HUES64 (cell line): Measurements from ENCODE around the gene CTNS.
A peak's percentile ranks its signal among the peaks of the same experiment; 100 is the strongest.

Experiments
- H3K27ac ChIP-seq: 2 replicates; pipeline ENCODE4 v1.7.0; 2013; ENCODE audit warnings: low read depth, low read length, inconsistent platforms
- H3K27me3 ChIP-seq: 2 replicates; pipeline ENCODE4 v1.6.1; 2013; ENCODE audit warnings: mild to moderate bottlenecking, low read length; ENCODE audit not compliant: insufficient read depth
- H3K36me3 ChIP-seq: 2 replicates; pipeline ENCODE4 v1.6.1; 2013; ENCODE audit warnings: mild to moderate bottlenecking, low read length; ENCODE audit not compliant: insufficient read depth
- H3K4me1 ChIP-seq: 2 replicates; pipeline ENCODE4 v1.6.1; 2013; ENCODE audit warnings: mild to moderate bottlenecking, low read length, moderate library complexity; ENCODE audit not compliant: insufficient read depth
- H3K4me3 ChIP-seq: 2 replicates; pipeline ENCODE4 v1.5.1; 2013; ENCODE audit warnings: mild to moderate bottlenecking, low read length, moderate library complexity
- H3K9ac ChIP-seq: 2 replicates; pipeline ENCODE4 v1.6.1; 2013; ENCODE audit warnings: mild to moderate bottlenecking, low read depth, low read length
- H3K9me3 ChIP-seq: 2 replicates; pipeline ENCODE4 v1.6.1; 2013; ENCODE audit warnings: low read depth, low read length; ENCODE audit not compliant: insufficient read depth
- WGBS: fragments of 150-250, 120-280 bp; methylation state at CpG from one replicate; pipeline ENCODE4 v1.1.7; 2013; ENCODE audit warnings: missing lambda C conversion rate; 5-methylcytosine and 5-hydroxymethylcytosine counted together

Gene CTNS

DNA sequence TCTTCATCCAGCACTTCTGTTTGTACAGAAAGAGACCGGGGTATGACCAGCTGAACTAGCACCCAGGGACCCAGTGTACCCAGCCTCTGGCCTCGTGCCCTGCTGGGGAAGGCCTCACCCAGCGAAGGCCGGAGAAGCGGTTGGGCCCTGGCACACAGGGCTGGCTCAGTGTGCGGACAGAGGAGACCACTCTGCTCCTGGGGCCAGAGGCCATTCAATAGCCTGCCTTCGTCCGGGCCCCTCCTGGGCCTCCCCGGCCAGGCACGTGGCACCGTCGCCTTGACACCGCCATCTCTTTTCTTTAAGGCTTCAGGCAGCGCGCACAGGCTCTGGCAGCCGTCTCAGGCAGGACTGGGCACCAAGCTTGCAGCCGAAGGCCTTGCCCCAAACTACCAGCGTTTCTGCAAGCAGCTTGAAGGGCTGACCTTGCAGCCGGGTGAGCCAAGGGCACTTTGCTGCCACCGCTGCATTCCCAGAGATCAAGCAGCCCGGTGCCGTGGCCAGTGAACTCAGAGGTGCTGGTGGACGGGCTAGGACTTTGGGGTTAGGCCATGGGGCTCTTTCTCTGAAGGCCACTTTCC, 23.8 kb downstream of the CTNS start:
- H3K4me3 ChIP-seq: no peak overlapping the region
- WGBS: 95% methylated on average over 23 of the region's 23 CpGs
- no peaks in the 10 kb centered on the region for H3K27me3 ChIP-seq
- no peak overlapping the region for H3K9ac ChIP-seq
- H3K27ac ChIP-seq: no peak overlapping the region
- H3K4me1 ChIP-seq: 0 out of 2 replicates have a peak, but pooled peaks cover 5% of the 10 kb centered on the region
- H3K36me3 ChIP-seq: peaks cover 34% of the 10 kb centered on the region
- no peaks in the 10 kb centered on the region for H3K9me3 ChIP-seq

DNA sequence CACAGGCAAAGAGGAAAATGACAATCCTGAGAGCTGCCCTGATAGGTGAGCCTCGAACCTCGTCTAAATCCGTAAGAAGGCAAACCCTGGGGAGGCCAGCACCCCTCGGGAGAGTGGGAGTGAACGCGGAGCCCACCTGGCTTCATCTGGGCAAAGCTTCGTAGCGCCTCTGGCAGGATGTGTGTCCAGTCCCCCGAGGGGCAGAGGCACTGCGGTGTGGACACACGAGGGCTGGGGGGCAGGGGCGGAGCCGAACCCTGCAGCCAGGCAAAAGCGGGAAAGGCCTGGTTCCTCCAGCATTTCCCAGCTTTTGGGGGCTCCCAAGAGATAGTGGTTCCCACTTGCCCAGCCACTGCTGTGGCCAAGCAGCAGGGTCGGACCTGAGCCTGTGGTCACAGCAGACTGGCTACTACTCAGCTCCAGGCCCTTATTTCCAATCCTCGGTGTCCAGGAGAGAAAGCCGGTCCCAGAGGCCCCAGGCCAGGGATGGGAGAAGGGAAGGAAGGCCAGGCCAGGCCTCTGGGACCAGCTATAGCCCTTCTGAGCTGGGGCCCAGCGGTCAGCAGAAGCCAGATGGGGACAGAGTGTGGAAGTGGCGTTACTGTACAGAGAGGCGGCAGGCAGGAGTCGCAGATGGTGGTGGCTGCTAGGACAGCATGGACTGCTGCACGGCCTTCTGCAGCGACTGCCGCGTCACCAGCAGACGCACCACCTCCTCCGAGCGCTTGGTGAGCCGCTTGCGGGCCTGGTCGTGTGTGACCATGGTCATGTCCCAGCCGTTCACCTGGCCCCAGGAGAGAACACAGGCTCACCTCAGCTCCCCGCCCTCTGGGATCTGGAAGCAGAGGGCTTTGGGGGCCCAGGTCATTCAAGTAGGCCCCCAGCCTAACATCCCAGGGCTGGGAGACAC, 26.8 kb downstream of the CTNS start:
- H3K27ac ChIP-seq: no peak overlapping the region
- no peaks in the 10 kb centered on the region for H3K27me3 ChIP-seq
- no peak overlapping the region for H3K9ac ChIP-seq
- WGBS: 92% methylated on average over 33 of the region's 33 CpGs
- H3K36me3 ChIP-seq: peaks cover 26% of the 10 kb centered on the region
- peaks cover 9% of the 10 kb centered on the region for H3K4me1 ChIP-seq
- no peak overlapping the region for H3K4me3 ChIP-seq
- H3K9me3 ChIP-seq: no peaks in the 10 kb centered on the region

DNA sequence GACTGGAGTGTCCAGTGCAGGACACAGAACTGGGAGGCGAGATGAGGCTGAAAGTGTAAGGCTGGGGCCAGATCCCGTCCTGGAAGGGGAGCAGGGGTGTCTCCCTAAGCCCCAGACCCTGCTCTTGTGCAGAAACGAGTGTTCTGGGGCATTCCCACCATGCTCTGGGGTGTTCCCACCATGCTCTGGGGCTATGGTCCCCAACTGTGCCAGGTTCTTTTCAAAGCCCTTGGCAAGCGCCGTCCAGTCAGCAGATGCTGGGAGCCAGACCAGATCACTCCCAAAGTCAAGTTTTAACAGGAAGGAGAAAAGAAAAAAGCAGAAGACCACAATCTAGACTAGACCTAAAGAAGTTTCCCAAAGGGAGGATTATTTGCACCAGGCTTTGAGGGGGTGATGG, 29.3 kb downstream of the CTNS start:
- WGBS: 83% methylated on average over 5 of the region's 5 CpGs
- no peak overlapping the region for H3K27ac ChIP-seq
- peaks cover 24% of the 10 kb centered on the region for H3K36me3 ChIP-seq
- no peaks in the 10 kb centered on the region for H3K9me3 ChIP-seq
- no peaks in the 10 kb centered on the region for H3K27me3 ChIP-seq
- no peak overlapping the region for H3K4me3 ChIP-seq
- peaks cover 4% of the 10 kb centered on the region for H3K4me1 ChIP-seq
- no peak overlapping the region for H3K9ac ChIP-seq

DNA sequence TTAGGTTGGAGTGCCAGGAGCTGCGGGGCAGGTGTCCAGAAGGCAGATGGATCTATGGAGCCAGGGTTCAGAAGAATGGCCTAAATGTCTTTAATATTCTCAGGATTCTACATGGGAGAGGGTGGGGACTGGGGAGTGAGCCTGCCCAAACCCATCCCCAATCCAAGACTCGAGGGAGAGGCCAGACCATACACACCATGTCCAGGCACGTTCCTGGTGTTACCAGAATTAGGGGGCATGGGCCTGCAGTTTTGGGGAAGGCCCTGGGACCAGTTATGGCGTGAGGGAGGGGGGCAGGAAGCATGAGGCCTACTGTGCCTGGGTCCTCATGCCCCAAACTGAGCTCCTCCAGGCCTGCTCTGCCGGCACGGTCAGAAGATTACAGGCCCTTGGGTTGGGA, 30.0 kb downstream of the CTNS start:
- Histone ChIP-seq H3K9ac (no peak overlapping the region), H3K27ac (no peak overlapping the region)
- 96% methylated on average over 6 of the region's 6 CpGs for WGBS

DNA sequence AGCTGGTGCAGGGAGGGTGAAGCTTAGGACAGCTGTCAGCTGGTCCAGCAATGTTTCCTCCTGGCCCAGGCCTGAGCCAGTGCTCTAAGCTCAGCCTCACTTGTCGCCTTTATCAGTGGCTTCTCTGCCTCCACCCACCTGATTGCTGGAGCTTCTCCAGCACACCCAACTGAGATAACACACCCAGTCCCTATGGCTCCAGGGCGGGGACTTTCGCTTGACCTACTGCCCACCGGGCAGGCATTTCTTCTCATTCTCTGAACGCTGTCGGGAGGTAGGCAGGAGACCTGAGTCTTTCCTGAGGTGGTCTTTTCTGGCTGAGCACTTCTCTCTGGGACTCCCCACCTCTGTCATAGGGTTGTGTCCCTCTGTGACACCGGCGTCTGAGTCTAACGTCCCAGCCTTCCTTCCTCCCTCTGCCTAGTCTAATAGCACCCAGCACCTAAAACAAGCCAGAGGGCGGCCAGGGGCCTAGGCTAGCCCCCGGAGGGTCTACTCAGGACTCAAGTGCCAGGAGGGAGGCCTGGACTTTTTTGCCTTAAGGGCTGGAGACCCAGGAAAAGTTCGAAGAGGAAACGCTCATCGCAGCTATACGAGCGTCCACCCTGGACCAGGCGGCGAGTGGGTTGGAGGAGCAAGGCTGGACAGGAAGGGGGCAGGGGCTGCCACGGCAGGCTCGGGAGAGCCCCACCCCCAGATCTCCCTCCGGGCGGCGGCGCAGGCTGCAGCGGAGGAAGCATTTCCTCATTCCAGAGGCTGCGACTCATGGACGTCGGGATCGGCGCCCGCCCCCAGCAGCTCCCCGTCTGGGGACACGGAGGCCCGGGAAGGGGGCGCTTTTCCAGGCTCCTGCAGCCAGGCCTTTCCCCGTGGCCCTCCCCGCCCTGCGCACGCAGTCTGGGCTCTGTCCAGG, 31.1 kb downstream of the CTNS start:
- Histone ChIP-seq H3K27ac (peak overlapping the region; percentile 100), H3K27me3 (no peaks in the 10 kb centered on the region), H3K4me3 (peak overlapping the region; percentile 94), H3K36me3 (peaks cover 20% of the 10 kb centered on the region), H3K4me1 (peaks cover 4% of the 10 kb centered on the region), H3K9me3 (no peaks in the 10 kb centered on the region), H3K9ac (peak overlapping the region; percentile 95)
- WGBS: 6% methylated on average over 39 of the region's 39 CpGs

More for the DNA sequence above, 30.0 kb downstream of the CTNS start:
- H3K36me3 ChIP-seq: peaks cover 20% of the 10 kb centered on the region
- H3K4me1 ChIP-seq: peaks cover 4% of the 10 kb centered on the region
- H3K9me3 ChIP-seq: no peaks in the 10 kb centered on the region
- H3K4me3 ChIP-seq: no peak overlapping the region
- H3K27me3 ChIP-seq: no peaks in the 10 kb centered on the region

DNA sequence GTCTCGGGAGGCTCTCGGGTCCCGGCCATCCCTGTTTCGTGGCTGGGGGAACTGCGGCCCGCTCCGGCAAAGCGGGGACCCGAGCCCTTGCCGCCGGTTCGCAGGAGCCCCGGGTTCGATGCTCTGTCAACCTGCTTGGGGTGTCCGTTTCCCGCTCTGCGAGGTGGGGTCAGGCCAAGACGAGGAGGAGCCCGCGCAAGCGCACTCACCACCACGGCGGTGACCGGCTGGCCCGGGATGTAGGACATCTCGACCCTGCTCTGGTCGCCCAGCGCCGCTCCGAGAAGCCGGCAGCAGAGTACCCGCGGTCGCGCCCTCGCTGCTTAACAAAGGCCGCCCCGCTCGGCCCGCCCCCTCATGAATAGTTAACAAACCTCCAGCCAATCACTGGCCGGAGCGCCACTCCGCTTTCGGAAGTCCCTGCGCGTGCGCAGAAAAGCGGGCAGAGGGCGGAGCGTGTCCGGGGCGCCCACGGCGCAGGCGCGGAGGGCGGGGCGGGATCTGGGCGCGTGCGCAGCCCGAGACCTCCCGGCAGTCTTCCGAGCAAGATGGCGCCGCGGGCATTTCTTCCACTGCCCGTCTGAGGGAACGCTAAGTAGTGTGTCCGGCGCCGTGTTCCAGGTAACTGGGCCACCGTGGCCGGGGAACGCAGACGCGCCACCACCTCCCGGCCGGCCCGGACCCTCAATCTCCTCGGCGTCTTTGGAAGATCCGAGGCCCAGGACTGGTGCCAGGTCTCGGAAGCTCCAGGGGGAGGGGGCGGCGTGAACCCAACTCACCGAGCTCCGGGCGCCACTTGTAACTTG, 31.9 kb downstream of the CTNS start, which contains the start of the genes EMC6 and TAX1BP3:
Gene EMC6 (plus strand): TSS at position 534 of the 806 bp plus-strand sequence. CDS start 335 bp downstream, outside the sequence.
Gene TAX1BP3 (minus strand): TSS at position 300 of the 806 bp plus-strand sequence. CDS start 52 bp downstream, at position 248.
- WGBS: under 1% methylated on average over 89 of the region's 89 CpGs
- Histone ChIP-seq H3K4me3 (peak within 1 kb of the TSS; percentile 94), H3K4me1 (peaks cover 4% of the 10 kb centered on the region), H3K27ac (peak within 1 kb of the TSS; percentile 100), H3K36me3 (peaks cover 15% of the 10 kb centered on the region), H3K9me3 (no peaks in the 10 kb centered on the region), H3K9ac (peak within 1 kb of the TSS; percentile 95), H3K27me3 (no peaks in the 10 kb centered on the region)

DNA sequence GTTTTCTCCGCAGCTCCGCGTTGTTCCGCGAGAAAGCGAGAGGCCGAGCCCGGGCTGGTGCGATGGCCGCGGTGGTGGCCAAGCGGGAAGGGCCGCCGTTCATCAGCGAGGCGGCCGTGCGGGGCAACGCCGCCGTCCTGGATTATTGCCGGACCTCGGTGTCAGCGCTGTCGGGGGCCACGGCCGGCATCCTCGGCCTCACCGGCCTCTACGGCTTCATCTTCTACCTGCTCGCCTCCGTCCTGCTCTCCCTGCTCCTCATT, 32.5 kb downstream of the CTNS start:
- no peaks in the 10 kb centered on the region for H3K9me3 ChIP-seq
- no peaks in the 10 kb centered on the region for H3K27me3 ChIP-seq
- H3K27ac ChIP-seq: peak overlapping the region; percentile 86
- H3K36me3 ChIP-seq: peaks cover 10% of the 10 kb centered on the region
- peak overlapping the region; percentile 94 for H3K4me3 ChIP-seq
- peak overlapping the region; percentile 94 for H3K9ac ChIP-seq
- peaks cover 4% of the 10 kb centered on the region for H3K4me1 ChIP-seq
- under 1% methylated on average over 32 of the region's 32 CpGs for WGBS

DNA sequence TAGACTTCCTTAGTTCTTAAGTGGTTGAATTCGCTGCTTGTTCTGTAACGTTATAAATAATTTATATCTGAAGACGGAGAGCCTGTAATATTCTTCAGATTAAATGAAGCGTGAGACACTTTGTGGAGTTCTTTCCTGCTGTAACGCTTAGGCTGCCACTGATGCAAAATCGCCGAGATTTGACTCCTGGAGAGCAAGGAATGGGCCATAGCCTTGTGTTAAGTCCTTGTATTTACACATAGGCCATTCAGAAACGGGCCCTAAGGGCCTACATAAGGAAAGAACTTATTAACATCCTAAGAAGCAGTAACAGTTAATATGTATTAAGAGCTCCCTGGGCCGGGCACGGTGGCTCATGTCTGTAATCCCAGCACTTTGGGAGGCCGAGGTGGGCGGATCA, 33.0 kb downstream of the CTNS start:
- H3K4me3 ChIP-seq: peak overlapping the region; percentile 94
- no peaks in the 10 kb centered on the region for H3K27me3 ChIP-seq
- H3K27ac ChIP-seq: peak overlapping the region; percentile 86; the same call in 1 of the 2 replicates
- WGBS: 48% methylated on average over 11 of the region's 12 CpGs
- no peaks in the 10 kb centered on the region for H3K9me3 ChIP-seq
- H3K9ac ChIP-seq: peak overlapping the region; percentile 94
- H3K36me3 ChIP-seq: peaks cover 4% of the 10 kb centered on the region
- H3K4me1 ChIP-seq: peaks cover 4% of the 10 kb centered on the region

DNA sequence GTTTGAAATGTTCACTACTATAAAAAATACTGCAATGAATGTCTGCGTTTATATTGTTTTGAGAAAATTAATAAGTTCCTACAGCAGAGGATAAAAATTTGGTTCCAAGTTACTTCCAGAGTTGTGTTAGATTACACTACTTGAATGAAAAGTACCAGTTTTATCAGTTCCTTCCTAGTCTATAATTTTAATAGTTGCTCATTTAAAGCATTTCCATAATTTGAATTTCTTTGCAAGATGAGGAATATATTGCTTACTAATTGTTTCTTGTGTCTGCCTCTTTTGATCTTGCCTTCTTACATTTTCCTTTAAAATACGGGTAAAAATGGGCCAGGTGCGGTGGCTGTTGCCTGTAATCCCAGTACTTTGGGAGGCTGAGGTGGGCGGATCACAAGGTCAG, 36.0 kb downstream of the CTNS start:
- H3K36me3 ChIP-seq: peaks cover 4% of the 10 kb centered on the region; the same call in 1 of the 2 replicates

DNA sequence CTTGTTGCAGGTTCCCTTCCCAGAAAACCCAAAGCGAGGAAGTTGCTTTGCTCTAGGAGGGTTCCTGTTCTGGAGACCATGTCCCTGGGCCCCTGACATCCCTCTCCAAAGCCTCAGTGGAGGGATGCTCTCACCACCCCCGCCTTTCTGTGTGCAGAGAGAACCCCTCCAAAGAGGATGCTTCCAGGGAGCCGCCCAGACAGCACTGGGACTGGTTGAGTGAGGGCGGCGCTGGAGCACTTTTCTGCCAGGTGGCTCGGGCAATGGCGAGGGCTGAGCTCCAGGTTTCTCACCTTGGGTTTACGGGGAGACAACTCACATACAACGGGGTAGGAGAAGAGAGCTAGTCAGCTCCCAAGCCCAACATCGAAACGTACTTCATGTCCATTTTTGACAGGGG, 39.3 kb downstream of the CTNS start:
- H3K9ac ChIP-seq: no peak overlapping the region
- 93% methylated on average over 11 of the region's 11 CpGs for WGBS

More for the DNA sequence above, 36.0 kb downstream of the CTNS start:
- H3K9me3 ChIP-seq: no peaks in the 10 kb centered on the region
- no peak overlapping the region for H3K9ac ChIP-seq
- H3K27me3 ChIP-seq: no peaks in the 10 kb centered on the region
- 100% methylated on average over 3 of the region's 4 CpGs for WGBS
- no peak overlapping the region for H3K27ac ChIP-seq
- H3K4me3 ChIP-seq: no peak overlapping the region
- H3K4me1 ChIP-seq: peaks cover under 1% of the 10 kb centered on the region; the same call in 1 of the 2 replicates

More for the DNA sequence above, 39.3 kb downstream of the CTNS start:
- H3K27ac ChIP-seq: no peak overlapping the region
- peaks cover 6% of the 10 kb centered on the region; the same call in 1 of the 2 replicates for H3K4me1 ChIP-seq
- H3K27me3 ChIP-seq: no peaks in the 10 kb centered on the region
- no peaks in the 10 kb centered on the region for H3K36me3 ChIP-seq
- H3K4me3 ChIP-seq: no peak overlapping the region
- no peaks in the 10 kb centered on the region for H3K9me3 ChIP-seq
